K562 (cell line): ENCODE measurements around the gene CDCA4. TPM values are rescaled to one million over a fixed set of nuclear protein-coding genes. Genes with fewer than 3 reads are reported as not detected.

Experiments
- CHD2 ChIP-seq: IDR thresholded peaks from 2 replicates; pipeline ENCODE4 v1.6.1; 2011; ENCODE audit warnings: low read depth, low read length
- E2F3 ChIP-seq: fragments of 250-450 bp; sonication (Bioruptor Pico); IDR thresholded peaks from 2 replicates; pipeline ENCODE4 v1.4.0; 2020; ENCODE audit warnings: mild to moderate bottlenecking
- ETS1 ChIP-seq: conservative IDR thresholded peaks from 2 replicates; pipeline ENCODE4 v1.6.1; 2011; ENCODE audit warnings: low read depth, mild to moderate bottlenecking, low read length; ENCODE audit not compliant: control insufficient read depth
- GABPB2 ChIP-seq: fragments of 250-450 bp; sonication (Bioruptor Pico); conservative IDR thresholded peaks from 2 replicates; pipeline ENCODE4 v1.5.1; 2021; ENCODE audit warnings: mild to moderate bottlenecking
- POLR2AphosphoS2 ChIP-seq: IDR thresholded peaks from 2 replicates; pipeline ENCODE4 v1.6.1; 2012; ENCODE audit warnings: low read length, improper control_type of control experiment
- ZBTB40 ChIP-seq, 2 experiments: fragments of 450-650 bp in 1 of 2; sonication (generic) in 1 of 2; formaldehyde crosslinking in 1 of 2; IDR thresholded peaks; 2 replicates each; pipeline versions ENCODE4 v1.7.1 to v1.9.0; 2016 to 2022; ENCODE audit warnings: inconsistent platforms in 1 of 2, mild to moderate bottlenecking in 1 of 2, missing genetic modification reagents in 1 of 2
- ZFP91 ChIP-seq: sonication (generic); formaldehyde crosslinking; IDR thresholded peaks from 2 replicates; pipeline ENCODE4 v1.8.0; 2022; ENCODE audit warnings: mild to moderate bottlenecking, missing genetic modification reagents
- polyA plus RNA-seq, 8 experiments: library from polyadenylated mRNA; depleted of rRNA in 4 of 8; stranded (reverse) in 5 of 8; unstranded in 3 of 8; fragments of >200 nt; fragmentation: Nextera tagmentation in 2 of 8; fragmentation: Illumina TruSeq in 1 of 8; extraction: Ambion mirVana in 2 of 8; extraction: Trizol in 1 of 8; gene quantifications; 2 replicates each; pipeline versions ENCODE4 v1.2.1 to v1.2.3, GENCODE V29; 2011 to 2014; ENCODE audit warnings: inconsistent platforms in 1 of 8, missing spikeins in 1 of 8
- total RNA-seq, 7 experiments: library from RNA; depleted of rRNA in 6 of 7; stranded (reverse); fragments of >200 nt in 6 of 7; fragmentation: Illumina TruSeq in 2 of 7; extraction: Trizol in 2 of 7; gene quantifications; 2 replicates each; pipeline versions ENCODE4 v1.2.1 to v1.2.3, GENCODE V29; 2011 to 2021; ENCODE audit warnings: low replicate concordance in 1 of 7

Gene CDCA4
- total and polyA plus RNA-seq, 9 of the 15 experiments (the other 6 are each of a cell fraction or from before 2014, with no cell fraction given): 6.6 to 44.2 (median 23.0) TPM

GRCh38 chr14:104971447-104972240, 49.2 kb downstream of the CDCA4 start (continued):
- TF ChIP-seq ZBTB40 (IDR thresholded peaks at IDR 0.05) (no peak), ZBTB40 (CRISPR knock-in tag; IDR thresholded peaks at IDR 0.05) (no peak), ZFP91 (no peak), CHD2 (no peak), GABPB2 (CRISPR knock-in tag) (no peak), E2F3 (CRISPR knock-in tag) (no peak), ETS1 (no peak), POLR2AphosphoS2 (no peak)
